Common myeloid progenitor, CD34-positive (primary cell): ENCODE results near the gene PDK3.

Experiments used
- CTCF ChIA-PET: fragments of 350-600 bp; sonication (Branson Sonifier 250); formaldehyde crosslinking; loops from one replicate; lab custom pipeline; 2021; ENCODE audit warnings: antibody characterized with exemption; lab: Charles Lee
- POLR2A ChIA-PET: fragments of 350-600 bp; sonication (Branson Sonifier 250); formaldehyde crosslinking; loops from one replicate; lab custom pipeline; 2021; ENCODE audit warnings: antibody characterized with exemption; lab: Charles Lee
- DNase-seq, 3 donors: peaks; one replicate each; pipeline versions ENCODE4 v3.0.0 to v3.0.0-alpha.2; 2013
- H3K27ac ChIP-seq, 2 experiments: 1 replicate in 1 of 2; 2 replicates in 1 of 2; pipeline ENCODE4 v1.7.0; 2013; ENCODE audit warnings: inconsistent platforms in 2 of 2, low read length in 2 of 2, mild to moderate bottlenecking in 2 of 2, low read depth in 1 of 2, moderate library complexity in 1 of 2; ENCODE audit not compliant: severe bottlenecking in 2 of 2, insufficient read depth in 1 of 2, poor library complexity in 1 of 2
- H3K27me3 ChIP-seq, 5 experiments: replicated peaks in 2 of 5; 1 replicate in 3 of 5; 2 replicates in 2 of 5; pipeline versions ENCODE4 v1.6.1 to v1.7.0; 2013; ENCODE audit warnings: low read length in 4 of 5, mild to moderate bottlenecking in 2 of 5, moderate library complexity in 2 of 5, inconsistent platforms in 1 of 5; ENCODE audit not compliant: insufficient read depth in 5 of 5, control insufficient read depth in 4 of 5
- H3K36me3 ChIP-seq, 4 experiments: 1 replicate in 2 of 4; 2 replicates in 2 of 4; pipeline versions ENCODE4 v1.6.1 to v1.7.0; 2013; ENCODE audit warnings: low read length in 3 of 4, control low read depth in 1 of 4, mild to moderate bottlenecking in 1 of 4; ENCODE audit not compliant: control insufficient read depth in 4 of 4, insufficient read depth in 4 of 4
- H3K4me1 ChIP-seq, 4 experiments: 1 replicate in 3 of 4; 2 replicates in 1 of 4; pipeline versions ENCODE4 v1.6.1 to v1.7.1; 2013; ENCODE audit warnings: low read length in 3 of 4, mild to moderate bottlenecking in 3 of 4, control low read depth in 1 of 4, inconsistent platforms in 1 of 4, moderate library complexity in 1 of 4; ENCODE audit not compliant: control insufficient read depth in 4 of 4, insufficient read depth in 4 of 4; ENCODE audit errors: control extremely low read depth in 1 of 4
- H3K4me3 ChIP-seq, 7 experiments: 1 replicate in 4 of 7; 2 replicates in 3 of 7; pipeline versions ENCODE4 v1.5.1 to v1.7.0; 2013; ENCODE audit warnings: mild to moderate bottlenecking in 7 of 7, low read length in 6 of 7, moderate library complexity in 6 of 7, inconsistent platforms in 2 of 7, low read depth in 2 of 7, control low read depth in 1 of 7; ENCODE audit not compliant: insufficient read depth in 4 of 7, control insufficient read depth in 1 of 7; ENCODE audit errors: extremely low read depth in 1 of 7
- H3K9me3 ChIP-seq, 5 experiments: 1 replicate in 4 of 5; 2 replicates in 1 of 5; pipeline versions ENCODE4 v1.6.1 to v1.7.1; 2013; ENCODE audit warnings: low read length in 4 of 5, mild to moderate bottlenecking in 2 of 5, inconsistent platforms in 1 of 5, low read depth in 1 of 5, moderate library complexity in 1 of 5; ENCODE audit not compliant: control insufficient read depth in 4 of 5, insufficient read depth in 2 of 5; ENCODE audit errors: control extremely low read depth in 1 of 5
- WGBS: methylation state at CpG from one replicate; pipeline ENCODE4 v1.1.5; 2013; ENCODE audit not compliant: insufficient coverage; 5-methylcytosine and 5-hydroxymethylcytosine counted together

Gene PDK3

GRCh38 chrX:24487571-24487970 is 22.5 kb downstream of the PDK3 start:
- DNase-seq = no peak
- H3K4me1 ChIP-seq = peaks cover 0 to 10% (median 6%) of the 10 kb centered on the region in 4 experiments
- ChIA-PET CTCF (interaction anchor here (1.9 kb wide), 1 partner anchor 11 kb away, joined by 9 read pairs; no protein-coding TSS in a partner anchor), POLR2A (no interaction called here)
- no peak overlapping the region for H3K4me3 ChIP-seq
- no CpG with 5 or more reads among the region's 3 CpGs for WGBS
- no peaks in the 10 kb centered on the region for H3K9me3 ChIP-seq
- H3K27me3 ChIP-seq = no peaks in the 10 kb centered on the region
- H3K36me3 ChIP-seq = no peaks in the 10 kb centered on the region
- H3K27ac ChIP-seq = no peak overlapping the region

GRCh38 chrX:24491741-24492140 is 26.7 kb downstream of the PDK3 start:
- H3K9me3 ChIP-seq = no peaks in the 10 kb centered on the region
- DNase-seq = no peak
- no peak overlapping the region for H3K4me3 ChIP-seq
- H3K27ac ChIP-seq = no peak overlapping the region
- H3K4me1 ChIP-seq = peaks cover 5 to 19% (median 6%) of the 10 kb centered on the region in 4 experiments
- 67% methylated on average over 2 of the region's 4 CpGs for WGBS
- ChIA-PET CTCF (interaction anchor here (0.9 kb wide), 1 partner anchor 96 kb away, joined by 3 read pairs; no protein-coding TSS in a partner anchor), POLR2A (no interaction called here)
- no peaks in the 10 kb centered on the region for H3K27me3 ChIP-seq
- no peaks in the 10 kb centered on the region for H3K36me3 ChIP-seq

- Histone ChIP-seq H3K27me3 (no peaks in the 10 kb centered on the region), H3K36me3 (no peaks in the 10 kb centered on the region), H3K27ac (peak overlapping the region in 1 of 2 experiments; percentile 58), H3K9me3 (no peaks in the 10 kb centered on the region), H3K4me1 (peaks cover 5 to 19% (median 6%) of the 10 kb centered on the region in 4 experiments), H3K4me3 (peak overlapping the region in 3 of 7 experiments; percentile 29 to 50 (median 33))
- ChIA-PET POLR2A (no interaction called here), CTCF (interaction anchor here (0.9 to 9.6 kb wide), 4 partner anchors 15 to 98 kb away, joined by 3 to 201 read pairs (median 4); no protein-coding TSS in a partner anchor)
- WGBS = 81% methylated on average over 3 of the region's 6 CpGs
- no peak for DNase-seq
Measured at GRCh38 chrX:24493740-24494581, 28.9 kb downstream of the PDK3 start.

GRCh38 chrX:24494647-24495075 is 29.6 kb downstream of the PDK3 start:
- ChIA-PET POLR2A (no interaction called here), CTCF (interaction anchor here (1.2 to 9.6 kb wide), 3 partner anchors 16 to 98 kb away, joined by 3 to 201 read pairs (median 4); no protein-coding TSS in a partner anchor)
- Histone ChIP-seq H3K27me3 (no peaks in the 10 kb centered on the region), H3K4me1 (peaks cover 5 to 19% (median 6%) of the 10 kb centered on the region in 4 experiments), H3K36me3 (peaks cover 2 to 3% (median 2%) of the 10 kb centered on the region in 4 experiments), H3K4me3 (peak overlapping the region in 4 of 7 experiments; percentile 13 to 50 (median 31)), H3K9me3 (no peaks in the 10 kb centered on the region), H3K27ac (peak overlapping the region in 1 of 2 experiments; percentile 58)
- WGBS = 35% methylated on average over 6 of the region's 8 CpGs
- peak in 2 of 3 donors; percentile 55 to 60 for DNase-seq

GRCh38 chrX:24495700-24496099 is 30.6 kb downstream of the PDK3 start:
- ChIA-PET CTCF (interaction anchor here (1.2 to 9.6 kb wide), 3 partner anchors 17 to 99 kb away, joined by 3 to 201 read pairs (median 4); no protein-coding TSS in a partner anchor), POLR2A (no interaction called here)
- DNase-seq = no peak
- Histone ChIP-seq H3K4me3 (no peak overlapping the region), H3K27ac (no peak overlapping the region), H3K9me3 (no peaks in the 10 kb centered on the region), H3K27me3 (no peaks in the 10 kb centered on the region), H3K4me1 (peaks cover 5 to 19% (median 6%) of the 10 kb centered on the region in 4 experiments), H3K36me3 (peaks cover 3 to 10% (median 7%) of the 10 kb centered on the region in 4 experiments)
- WGBS = 71% methylated on average over 3 of the region's 6 CpGs

- ChIA-PET POLR2A (interaction anchor here (1.0 kb wide), 1 partner anchor 102 kb away, joined by 4 read pairs; no protein-coding TSS in a partner anchor), CTCF (interaction anchor here (0.6 to 9.6 kb wide), 18 partner anchors 8 to 238 kb away, joined by 3 to 201 read pairs (median 4); partner anchors contain the start of gene PDK3)
- H3K27ac ChIP-seq = no peak overlapping the region
Measured at GRCh38 chrX:24498181-24498580, 33.1 kb downstream of the PDK3 start.

More at GRCh38 chrX:24498181-24498580, 33.1 kb downstream of the PDK3 start:
- H3K9me3 ChIP-seq = no peaks in the 10 kb centered on the region
- peaks cover 3 to 10% (median 7%) of the 10 kb centered on the region in 4 experiments for H3K36me3 ChIP-seq
- WGBS = 69% methylated on average over 3 of the region's 5 CpGs
- H3K4me3 ChIP-seq = no peak overlapping the region
- DNase-seq = peak in 2 of 3 donors; percentile 59 to 60
- H3K27me3 ChIP-seq = peaks cover 0 to 6% (median 0%) of the 10 kb centered on the region in 5 experiments
- peaks cover 5 to 19% (median 6%) of the 10 kb centered on the region in 4 experiments for H3K4me1 ChIP-seq
